Duodenal mucosa (tissue), 2 donors: ENCODE data around the gene ZDHHC18.
A peak's percentile ranks its signal among the peaks of the same experiment; 100 is the strongest.
"Not testable (repeated sequence)": the region's sequence is repeated elsewhere in the genome, so short reads cannot be mapped to it uniquely, and the experiment has no call there.

Source experiments
- H3K27ac ChIP-seq: one replicate; pipeline ENCODE4 v1.7.0; 2013; ENCODE audit warnings: low read depth, low read length
- H3K27me3 ChIP-seq, 2 donors: one replicate each; pipeline ENCODE4 v1.7.0; 2013; ENCODE audit warnings: low read length in 2 of 2, control low read depth in 1 of 2; ENCODE audit not compliant: insufficient read depth in 2 of 2, control insufficient read depth in 1 of 2
- H3K36me3 ChIP-seq, 2 donors: one replicate each; pipeline ENCODE4 v1.7.0; 2013; ENCODE audit warnings: low read length in 2 of 2, control low read depth in 1 of 2; ENCODE audit not compliant: insufficient read depth in 2 of 2, control insufficient read depth in 1 of 2
- H3K4me1 ChIP-seq, 2 donors: one replicate each; pipeline ENCODE4 v1.7.0; 2013; ENCODE audit warnings: low read length in 2 of 2, control low read depth in 1 of 2; ENCODE audit not compliant: insufficient read depth in 2 of 2, control insufficient read depth in 1 of 2
- H3K4me3 ChIP-seq, 2 donors: one replicate each; pipeline ENCODE4 v1.7.0; 2013; ENCODE audit warnings: low read length in 2 of 2, low read depth in 1 of 2
- H3K9ac ChIP-seq, 2 donors: one replicate each; pipeline ENCODE4 v1.7.0; 2013; ENCODE audit warnings: low read length in 2 of 2, low read depth in 1 of 2
- H3K9me3 ChIP-seq, 2 donors: one replicate each; pipeline ENCODE4 v1.7.0; 2013; ENCODE audit warnings: low read length in 2 of 2, control low read depth in 1 of 2; ENCODE audit not compliant: control insufficient read depth in 1 of 2

ZDHHC18 gene

DNA sequence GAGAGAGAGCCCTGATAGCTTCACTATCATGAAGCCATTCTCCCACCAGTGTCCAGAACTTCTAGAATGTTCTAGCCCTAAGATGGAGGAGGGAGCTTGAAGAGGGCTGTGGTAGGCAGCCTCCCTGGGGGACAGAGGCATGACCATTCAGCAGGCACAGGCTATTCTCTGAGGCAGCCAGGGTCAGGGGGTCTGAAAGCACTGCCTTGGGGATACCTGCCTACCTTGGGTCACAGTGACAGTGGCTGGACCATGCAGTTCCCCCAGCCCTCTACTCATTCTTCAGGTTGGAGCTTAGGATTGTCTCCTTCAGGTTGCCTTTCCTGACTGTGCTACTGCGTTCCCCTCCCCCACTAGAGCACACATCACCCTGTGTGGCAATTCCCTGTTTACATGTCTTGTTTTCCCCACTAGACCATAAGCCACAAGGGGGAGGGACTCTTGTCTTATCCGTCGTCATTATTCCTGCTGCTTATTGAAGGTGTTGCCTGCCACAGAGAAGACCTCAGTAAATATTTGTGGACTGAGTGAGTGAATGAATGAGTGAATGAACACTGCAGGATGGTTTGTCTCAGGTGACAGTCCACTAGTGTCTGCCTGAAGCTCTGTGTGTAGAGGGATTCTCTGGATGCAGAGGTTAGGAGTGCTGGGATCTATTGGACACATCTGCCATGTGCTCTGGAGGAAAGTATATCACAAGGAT, 5.2 kb downstream of the ZDHHC18 start:
- Histone ChIP-seq H3K4me1 (peaks cover 46 to 61% of the 10 kb centered on the region in 2 donors), H3K27ac (no peak overlapping the region)

DNA sequence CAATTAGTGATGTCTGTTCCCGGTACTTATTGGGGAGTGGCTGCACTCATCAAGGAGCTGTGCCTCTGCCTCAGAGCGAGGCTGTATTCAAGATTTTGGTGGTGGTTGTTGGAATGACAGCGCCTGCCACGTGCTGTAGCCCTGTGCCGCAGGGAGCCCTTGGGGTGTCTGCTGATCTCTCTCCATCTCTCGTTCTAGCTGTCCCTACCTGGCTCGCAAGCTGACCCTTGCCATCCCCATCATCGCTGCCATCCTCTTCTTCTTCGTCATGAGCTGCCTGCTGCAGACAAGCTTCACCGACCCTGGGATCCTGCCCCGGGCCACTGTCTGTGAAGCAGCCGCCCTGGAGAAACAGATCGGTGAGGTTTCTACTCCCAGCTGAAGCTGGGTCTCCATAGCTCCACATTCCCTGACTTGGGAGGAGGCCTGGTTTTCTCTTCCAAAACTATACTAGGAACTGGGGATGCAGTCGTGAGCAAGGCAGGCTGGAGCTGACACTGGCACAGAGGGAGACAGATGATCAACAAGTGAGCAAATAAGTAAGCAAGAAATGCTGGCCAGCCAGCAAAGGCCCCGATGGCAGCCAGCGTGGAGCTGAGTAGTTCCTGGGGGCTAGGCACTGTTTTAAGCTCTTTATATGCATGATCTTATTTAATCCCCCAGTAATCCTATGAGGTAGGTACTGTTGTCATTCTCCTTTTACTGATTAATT, 5.9 kb downstream of the ZDHHC18 start:
- peaks cover 25 to 54% of the 10 kb centered on the region in 2 donors for H3K36me3 ChIP-seq

More for the DNA sequence above, 5.2 kb downstream of the ZDHHC18 start:
- Histone ChIP-seq H3K9ac (peak overlapping the region in 1 of 2 donors; percentile 30), H3K4me3 (no peak overlapping the region), H3K27me3 (no peaks in the 10 kb centered on the region), H3K36me3 (peaks cover 25 to 54% of the 10 kb centered on the region in 2 donors), H3K9me3 (no peaks in the 10 kb centered on the region)

DNA sequence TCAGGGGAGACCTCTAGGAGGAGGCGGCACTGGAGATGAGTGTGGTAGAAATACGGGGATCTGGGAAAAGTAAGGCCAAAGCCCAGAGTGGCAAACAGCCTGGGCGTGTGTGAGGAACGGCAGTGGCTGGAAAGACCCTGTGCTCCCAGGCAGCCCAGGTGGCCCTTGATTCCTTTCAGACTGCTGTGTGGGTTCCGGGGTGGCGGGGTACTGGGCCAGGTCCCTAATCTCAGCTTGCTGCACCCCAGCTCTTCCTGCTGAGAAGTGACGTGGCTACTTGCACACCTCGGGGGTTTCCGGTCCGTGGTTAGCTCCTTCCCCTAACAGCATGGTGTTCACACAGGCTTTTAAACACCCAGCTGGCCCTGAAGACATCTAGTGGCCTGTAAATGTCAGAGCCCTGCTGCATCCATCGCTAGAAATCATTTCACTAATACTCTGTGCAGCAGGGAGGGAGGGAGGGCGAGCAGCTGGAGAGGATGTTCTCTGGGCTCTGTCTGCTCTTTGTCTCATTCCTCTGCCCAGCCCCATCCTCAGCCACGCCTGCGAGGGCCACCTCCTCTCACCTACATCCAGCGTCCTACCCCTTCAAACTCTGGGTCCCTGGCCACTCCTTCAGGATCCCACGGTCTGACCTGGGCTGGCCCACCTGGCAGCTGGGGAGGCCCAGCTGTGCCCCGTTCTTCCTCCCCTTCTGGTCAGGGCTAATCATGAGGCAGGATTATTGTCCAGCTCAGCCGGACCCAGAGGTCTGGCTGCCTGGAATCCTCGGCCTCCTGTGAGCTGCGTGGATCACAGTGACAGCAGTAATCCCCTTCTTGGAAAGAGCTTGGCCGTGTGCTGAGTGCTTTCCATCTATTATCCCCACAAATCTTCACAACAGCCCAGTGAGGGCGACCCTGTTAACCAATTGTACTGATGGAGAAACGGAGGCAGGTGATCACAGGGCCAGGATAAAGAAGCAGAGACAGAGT, 7.2 kb downstream of the ZDHHC18 start:
- H3K36me3 ChIP-seq = peaks cover 25 to 57% of the 10 kb centered on the region in 2 donors
- peaks cover 39 to 48% of the 10 kb centered on the region in 2 donors for H3K4me1 ChIP-seq
- peak overlapping the region in 1 of 2 donors; percentile 47 for H3K9ac ChIP-seq
- H3K27me3 ChIP-seq = no peaks in the 10 kb centered on the region
- H3K4me3 ChIP-seq = no peak overlapping the region
- H3K27ac ChIP-seq = peak overlapping the region; percentile 53
- no peaks in the 10 kb centered on the region for H3K9me3 ChIP-seq

More for the DNA sequence above, 5.9 kb downstream of the ZDHHC18 start:
- Histone ChIP-seq H3K9me3 (no peaks in the 10 kb centered on the region), H3K27ac (no peak overlapping the region), H3K27me3 (no peaks in the 10 kb centered on the region), H3K4me1 (peaks cover 46 to 58% of the 10 kb centered on the region in 2 donors), H3K4me3 (no peak overlapping the region), H3K9ac (no peak overlapping the region)

DNA sequence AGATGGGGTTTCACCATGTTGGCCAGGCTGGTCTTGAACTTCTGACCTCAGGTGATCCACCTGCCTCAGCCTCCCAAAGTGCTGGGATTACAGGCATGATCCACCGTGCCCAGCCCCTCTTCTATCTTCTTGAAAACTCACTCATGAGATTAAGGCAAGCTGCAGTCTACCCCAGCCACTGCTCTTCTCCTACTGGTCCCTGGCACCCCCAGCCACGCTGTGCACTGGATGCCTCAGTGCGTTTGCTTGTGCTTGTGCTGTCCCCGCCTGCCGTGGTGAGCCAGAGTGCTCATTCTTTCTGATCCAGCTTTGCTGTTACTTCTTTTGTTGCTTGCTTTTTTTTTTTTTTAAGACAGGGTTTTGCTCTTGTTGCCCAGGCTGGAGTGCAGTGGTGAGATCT, 11.2 kb downstream of the ZDHHC18 start:
- peaks cover 10 to 26% of the 10 kb centered on the region in 2 donors for H3K4me1 ChIP-seq
- not testable (repeated sequence) for H3K27ac ChIP-seq, H3K9me3 ChIP-seq, H3K27me3 ChIP-seq, H3K4me3 ChIP-seq, H3K9ac ChIP-seq
- peaks cover 21 to 54% of the 10 kb centered on the region in 2 donors for H3K36me3 ChIP-seq

DNA sequence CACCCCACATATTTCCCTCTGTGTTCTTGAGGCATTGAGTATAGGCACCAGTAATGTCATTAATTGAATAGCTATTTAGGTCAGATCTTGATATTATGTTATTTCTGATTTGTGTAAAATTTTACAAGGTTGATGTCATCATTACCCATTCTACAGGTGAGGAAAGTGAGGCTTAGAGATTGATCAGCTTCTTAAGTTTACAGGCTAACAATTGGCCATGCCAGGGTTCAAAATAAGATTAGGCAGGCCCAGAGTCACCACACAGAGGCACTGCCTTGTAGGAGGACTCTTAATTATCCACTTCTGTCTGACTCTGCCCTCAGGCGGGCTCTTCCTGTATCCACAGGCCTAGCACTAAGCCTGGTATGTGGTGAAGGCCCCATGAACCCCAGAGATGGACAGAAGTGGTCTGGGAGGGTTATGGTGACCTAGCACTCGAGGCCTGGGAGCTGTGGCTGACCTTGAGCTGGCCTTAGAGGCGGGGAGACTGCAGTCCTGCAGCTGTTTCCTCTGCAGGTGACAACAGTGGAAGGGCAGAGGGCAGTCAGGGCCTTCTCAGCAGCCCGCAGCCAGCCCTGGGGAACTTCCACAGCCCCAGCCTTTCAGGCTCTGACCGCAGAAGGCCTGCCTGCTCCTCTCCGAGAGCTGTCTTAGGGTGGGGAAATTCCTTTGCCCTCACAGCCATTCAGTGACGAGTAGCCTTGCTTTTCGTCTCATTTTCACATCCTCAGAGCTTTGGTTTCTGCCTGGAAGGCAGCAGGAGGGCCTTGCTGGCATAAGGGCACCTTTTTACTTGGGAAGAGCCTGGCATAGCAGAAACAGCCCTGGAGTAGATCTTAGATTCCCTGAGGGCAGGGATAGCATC, 12.2 kb downstream of the ZDHHC18 start:
- Histone ChIP-seq H3K9ac (no peak overlapping the region), H3K36me3 (peaks cover 15 to 47% of the 10 kb centered on the region in 2 donors), H3K27ac (no peak overlapping the region), H3K4me1 (peaks cover 10 to 18% of the 10 kb centered on the region in 2 donors), H3K4me3 (no peak overlapping the region), H3K9me3 (no peaks in the 10 kb centered on the region), H3K27me3 (no peaks in the 10 kb centered on the region)

DNA sequence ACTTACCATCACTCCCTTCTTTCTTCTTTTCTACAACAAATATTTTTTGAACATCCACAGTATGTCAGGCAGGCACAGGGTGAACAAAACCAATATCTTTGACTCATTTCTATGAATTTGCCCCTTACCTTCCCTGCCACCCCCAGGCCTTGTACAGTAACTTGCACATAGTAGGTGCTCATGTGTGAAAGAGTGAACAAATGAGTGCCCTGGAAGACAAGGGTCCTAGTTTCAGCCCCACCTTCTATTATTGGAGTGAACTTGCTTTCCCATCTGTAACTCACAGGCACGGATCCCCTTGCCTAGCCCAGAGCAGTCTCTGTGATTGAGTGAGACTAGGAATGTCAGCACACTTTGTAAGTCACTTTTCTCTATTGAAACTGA, 12.8 kb downstream of the ZDHHC18 start:
- no peaks in the 10 kb centered on the region for H3K9me3 ChIP-seq
- no peak overlapping the region for H3K4me3 ChIP-seq
- no peaks in the 10 kb centered on the region for H3K27me3 ChIP-seq
- no peak overlapping the region for H3K9ac ChIP-seq
- no peak overlapping the region for H3K27ac ChIP-seq
- peaks cover 5 to 12% of the 10 kb centered on the region in 2 donors for H3K4me1 ChIP-seq
- peaks cover 10 to 44% of the 10 kb centered on the region in 2 donors for H3K36me3 ChIP-seq

DNA sequence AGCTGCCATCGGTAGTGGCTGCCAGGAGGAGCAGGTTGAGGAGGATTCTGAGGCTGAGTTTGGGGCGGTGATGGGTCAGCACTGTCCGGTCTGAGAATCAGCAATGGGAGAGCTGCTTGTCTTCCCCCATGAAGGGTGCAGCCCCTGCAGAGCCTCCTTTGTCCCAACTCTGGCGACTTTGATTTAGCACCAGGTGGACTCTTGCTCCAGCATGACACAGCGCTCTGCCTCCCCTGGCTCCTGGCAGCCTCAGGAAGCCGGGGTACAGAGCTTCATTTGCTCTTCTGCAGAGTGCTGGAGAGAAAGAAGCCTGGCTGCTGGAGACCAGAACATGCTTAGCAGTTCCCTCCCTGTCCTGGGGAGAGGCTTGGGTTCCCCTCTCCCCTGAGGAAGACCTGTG, 13.3 kb downstream of the ZDHHC18 start:
- no peak overlapping the region for H3K27ac ChIP-seq
- H3K9ac ChIP-seq = no peak overlapping the region
- no peaks in the 10 kb centered on the region for H3K9me3 ChIP-seq
- H3K4me3 ChIP-seq = no peak overlapping the region
- no peaks in the 10 kb centered on the region for H3K27me3 ChIP-seq
- peaks cover 6 to 40% of the 10 kb centered on the region in 2 donors for H3K36me3 ChIP-seq
- H3K4me1 ChIP-seq = peaks cover under 1 to 7% of the 10 kb centered on the region in 2 donors

DNA sequence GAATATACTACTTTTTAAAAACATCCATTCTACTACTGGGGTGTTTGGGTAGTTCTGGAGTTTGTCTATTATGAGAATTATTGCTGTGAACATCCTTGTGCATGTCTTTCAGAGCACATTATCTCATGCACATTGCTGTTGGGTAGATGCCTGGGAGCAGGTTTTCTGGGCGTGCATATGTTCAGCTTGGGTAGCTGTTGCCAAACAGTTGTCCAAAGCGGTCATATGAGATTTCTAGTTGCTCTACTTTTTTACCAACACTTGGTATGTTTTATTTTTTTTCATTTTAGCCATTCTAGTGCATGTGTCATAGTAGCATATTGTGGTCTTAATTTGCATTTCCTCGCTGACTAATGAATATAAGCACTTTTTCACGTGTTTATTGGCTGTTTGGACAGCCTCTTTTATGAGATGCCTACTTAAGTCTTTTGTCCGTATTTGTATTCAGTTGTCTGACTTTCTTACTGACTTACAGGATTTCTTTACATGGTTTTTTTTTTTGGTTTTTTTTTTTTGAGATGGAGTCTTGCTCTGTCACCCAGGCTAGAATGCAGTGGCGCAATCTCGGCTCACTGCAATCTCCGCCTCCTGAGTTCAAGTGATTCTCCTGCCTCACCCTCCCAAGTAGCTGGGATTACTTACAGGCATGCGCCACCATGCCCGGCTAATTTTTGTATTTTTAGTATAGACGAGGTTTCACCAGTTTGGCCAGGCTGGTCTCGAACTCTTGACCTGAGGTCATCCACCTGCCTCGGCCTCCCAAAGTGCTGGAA, 18.1 kb downstream of the ZDHHC18 start:
- no peak overlapping the region for H3K4me3 ChIP-seq
- H3K4me1 ChIP-seq = peaks cover 12% of the 10 kb centered on the region in 2 donors
- no peak overlapping the region for H3K27ac ChIP-seq
- peaks cover 6 to 32% of the 10 kb centered on the region in 2 donors for H3K36me3 ChIP-seq
- H3K9ac ChIP-seq = no peak overlapping the region
- no peaks in the 10 kb centered on the region for H3K9me3 ChIP-seq
- H3K27me3 ChIP-seq = no peaks in the 10 kb centered on the region

DNA sequence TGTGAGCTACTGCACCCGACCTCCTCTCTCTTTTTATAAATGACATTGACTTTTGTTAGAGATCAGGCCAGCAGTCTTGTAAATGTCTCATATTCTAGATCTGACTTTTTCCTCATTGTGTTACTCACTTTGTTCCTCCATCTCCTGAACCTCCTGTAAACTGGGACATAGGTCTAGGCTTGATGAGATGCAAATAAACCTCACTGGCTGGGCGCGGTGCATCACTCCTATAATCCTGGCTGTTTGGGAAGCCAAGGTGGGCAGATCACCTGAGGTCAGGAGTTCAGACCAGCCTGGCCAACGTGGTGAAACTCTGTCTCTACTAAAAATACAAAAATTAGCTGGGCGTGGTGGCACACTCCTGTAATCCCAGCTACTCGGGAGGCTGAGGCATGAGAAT, 21.3 kb downstream of the ZDHHC18 start:
- Histone ChIP-seq H3K4me1 (peaks cover 19 to 20% of the 10 kb centered on the region in 2 donors), H3K36me3 (peaks cover 22 to 51% of the 10 kb centered on the region in 2 donors)
- not testable (repeated sequence) for H3K27ac ChIP-seq, H3K27me3 ChIP-seq, H3K9me3 ChIP-seq, H3K9ac ChIP-seq, H3K4me3 ChIP-seq
